PC-3 (cell line): ENCODE data around the gene PLPP6.

Source experiments
- CTCF ChIP-seq: fragments of 300-600 bp; sonication (generic); conservative IDR thresholded peaks from 2 replicates; pipeline ENCODE4 v1.5.1; 2017; ENCODE audit warnings: antibody characterized with exemption, low read depth, mild to moderate bottlenecking, low read length
- EZH2phosphoT487 ChIP-seq: fragments of 300-600 bp; sonication (generic); IDR thresholded peaks from 2 replicates; pipeline ENCODE4 v1.6.1; 2018; ENCODE audit warnings: mild to moderate bottlenecking, antibody characterized with exemption, low read length, borderline replicate concordance

GRCh38 chr9:4620057-4620765 lies 41.9 kb upstream of the PLPP6 start:
- no peak for TF ChIP-seq CTCF
- TF ChIP-seq EZH2phosphoT487: no peak
